Activated CD4-positive, alpha-beta memory T cell treated with anti-CD3 and anti-CD28 coated beads, Interleukin-2, amount 10 ng/mL, durations not matched to agents 7 days and 5 days (primary cell): ENCODE results near the gene EDEM1. TPM values are rescaled to one million over a fixed set of nuclear protein-coding genes. Genes with fewer than 3 reads are reported as not detected.
"Not testable (repeated sequence)": the region's sequence is repeated elsewhere in the genome, so short reads cannot be mapped to it uniquely, and the experiment has no call there.

Source experiments
- CTCF ChIA-PET: fragments of 350-600 bp; sonication (Branson Sonifier 250); formaldehyde crosslinking; loops from one replicate; lab custom pipeline; 2021; ENCODE audit warnings: antibody characterized with exemption, inconsistent platforms; lab: Charles Lee
- POLR2A ChIA-PET: fragments of 350-600 bp; sonication (Branson Sonifier 250); formaldehyde crosslinking; loops from one replicate; lab custom pipeline; 2021; ENCODE audit warnings: antibody characterized with exemption; lab: Charles Lee
- DNase-seq: peaks from one replicate; pipeline ENCODE4 v3.0.0-alpha.2; 2020
- H3K27ac Mint-ChIP-seq: one replicate; pipeline ENCODE4 v1.8.0; 2021; ENCODE audit warnings: mild to moderate bottlenecking, mixed read lengths
- H3K27me3 Mint-ChIP-seq: one replicate; pipeline ENCODE4 v1.8.0; 2021; ENCODE audit warnings: mixed read lengths
- H3K36me3 Mint-ChIP-seq: one replicate; pipeline ENCODE4 v1.8.0; 2021; ENCODE audit warnings: low read depth, mixed read lengths
- H3K4me1 Mint-ChIP-seq: one replicate; pipeline ENCODE4 v1.8.0; 2021; ENCODE audit warnings: mixed read lengths
- H3K4me3 Mint-ChIP-seq: one replicate; pipeline ENCODE4 v1.8.0; 2021; ENCODE audit warnings: mild to moderate bottlenecking, mixed read lengths
- H3K9me3 Mint-ChIP-seq: one replicate; pipeline ENCODE4 v1.8.0; 2021; ENCODE audit warnings: mixed read lengths
- total RNA-seq, 2 experiments: library from RNA; stranded (reverse); gene quantifications; one replicate each; pipeline ENCODE4 v1.2.3, GENCODE V29; 2021

Gene EDEM1
- total RNA-seq, 2 experiments from 2014 or later: 148 to 150 TPM

GRCh38 chr3:5229414-5229813, 41.9 kb downstream of the EDEM1 start:
- H3K4me1 Mint-ChIP-seq: peaks cover 3% of the 10 kb centered on the region
- ChIA-PET CTCF (no interaction called here), POLR2A (no interaction called here)
- H3K27me3 Mint-ChIP-seq: peaks cover 8% of the 10 kb centered on the region
- no peak for DNase-seq
- no peak overlapping the region for H3K27ac Mint-ChIP-seq
- H3K36me3 Mint-ChIP-seq: no peaks in the 10 kb centered on the region
- no peaks in the 10 kb centered on the region for H3K9me3 Mint-ChIP-seq
- no peak overlapping the region for H3K4me3 Mint-ChIP-seq

DNA sequence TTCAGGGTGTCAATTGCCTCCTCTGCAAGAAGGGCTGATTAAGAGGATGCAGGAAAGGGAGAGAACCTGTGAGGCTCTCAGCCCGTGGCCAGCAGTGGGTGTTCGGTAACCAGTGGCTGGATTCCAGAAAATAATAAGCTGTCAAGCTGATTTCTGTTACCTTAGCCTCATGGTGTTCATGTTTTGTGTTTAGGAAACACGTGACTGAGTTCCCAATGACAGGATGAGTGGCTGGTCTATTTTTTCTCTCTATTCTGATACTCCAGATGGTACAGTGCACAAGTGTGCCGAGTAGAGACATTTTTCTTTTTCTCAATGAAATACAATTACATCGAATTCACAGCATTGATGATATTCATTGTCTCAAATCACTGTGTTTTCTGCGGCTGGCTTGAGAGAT, 43.6 kb downstream of the EDEM1 start:
- Mint-ChIP-seq H3K4me3 (no peak overlapping the region), H3K36me3 (no peaks in the 10 kb centered on the region), H3K9me3 (no peaks in the 10 kb centered on the region), H3K4me1 (peaks cover 3% of the 10 kb centered on the region), H3K27me3 (peaks cover 8% of the 10 kb centered on the region), H3K27ac (no peak overlapping the region)
- CTCF ChIA-PET: no interaction called here
- no peak for DNase-seq
- POLR2A ChIA-PET: no interaction called here

GRCh38 chr3:5231487-5231886, 44.0 kb downstream of the EDEM1 start:
- ChIA-PET POLR2A (no interaction called here), CTCF (no interaction called here)
- Mint-ChIP-seq H3K36me3 (no peaks in the 10 kb centered on the region), H3K9me3 (no peaks in the 10 kb centered on the region), H3K27me3 (peaks cover 8% of the 10 kb centered on the region), H3K4me3 (no peak overlapping the region), H3K27ac (no peak overlapping the region), H3K4me1 (peaks cover 3% of the 10 kb centered on the region)
- no peak for DNase-seq

DNA sequence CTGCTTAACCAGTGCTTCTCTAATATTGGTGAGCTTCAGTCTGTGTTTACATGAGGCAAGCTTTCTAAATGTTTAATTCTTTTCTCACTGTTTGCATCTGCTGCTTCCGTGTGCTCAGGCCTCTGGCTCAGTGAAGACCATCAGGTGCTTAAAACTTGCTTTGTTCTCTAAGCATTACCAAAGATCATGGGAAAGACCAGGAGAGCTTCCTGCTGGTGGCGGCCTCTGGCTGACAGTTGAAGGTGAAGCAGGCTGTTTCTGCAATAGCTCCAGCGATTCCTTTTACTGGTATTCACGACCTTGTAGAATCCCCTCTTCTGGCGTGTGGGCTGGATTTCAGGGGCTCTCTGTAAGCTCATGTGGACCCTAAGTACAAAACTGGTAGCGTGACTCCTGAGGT, 45.1 kb downstream of the EDEM1 start:
- H3K4me1 Mint-ChIP-seq: peaks cover 3% of the 10 kb centered on the region
- peaks cover 8% of the 10 kb centered on the region for H3K27me3 Mint-ChIP-seq
- H3K27ac Mint-ChIP-seq: no peak overlapping the region
- H3K36me3 Mint-ChIP-seq: no peaks in the 10 kb centered on the region
- no peak overlapping the region for H3K4me3 Mint-ChIP-seq
- H3K9me3 Mint-ChIP-seq: no peaks in the 10 kb centered on the region
- POLR2A ChIA-PET: no interaction called here
- DNase-seq: no peak
- CTCF ChIA-PET: interaction anchor here (0.7 to 1.7 kb wide), 5 partner anchors 13 to 178 kb away, joined by 3 to 4 read pairs (median 3); no protein-coding TSS in a partner anchor

DNA sequence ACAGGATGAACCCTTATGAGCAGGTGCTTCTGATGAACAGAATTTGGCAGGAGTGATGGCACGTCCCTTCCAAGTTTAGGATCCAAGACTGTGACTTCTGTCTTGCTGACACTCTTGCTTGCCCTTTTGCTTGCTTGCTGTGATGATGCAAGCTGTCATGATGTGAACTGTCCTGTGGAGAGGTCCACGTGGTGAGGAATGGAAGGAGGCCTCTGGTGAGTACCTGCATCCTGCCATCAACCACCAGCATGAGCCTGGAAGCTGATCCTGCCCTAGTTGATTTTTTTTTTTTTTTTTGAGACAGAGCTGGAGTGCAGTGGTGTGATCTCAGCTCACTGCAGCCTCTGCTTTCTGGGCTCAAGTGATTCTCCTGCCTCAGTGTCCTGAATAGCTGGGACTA, 45.5 kb downstream of the EDEM1 start:
- ChIA-PET POLR2A (interaction anchor here (0.7 kb wide), 1 partner anchor 455 kb away, joined by 3 read pairs; no protein-coding TSS in a partner anchor), CTCF (interaction anchor here (0.7 to 1.7 kb wide), 6 partner anchors 13 to 179 kb away, joined by 3 to 4 read pairs (median 3); no protein-coding TSS in a partner anchor)
- DNase-seq: no peak
- Mint-ChIP-seq H3K4me1 (peaks cover 3% of the 10 kb centered on the region), H3K27ac (no peak overlapping the region), H3K4me3 (no peak overlapping the region), H3K36me3 (no peaks in the 10 kb centered on the region), H3K9me3 (no peaks in the 10 kb centered on the region), H3K27me3 (peaks cover 8% of the 10 kb centered on the region)

GRCh38 chr3:5235655-5236054, 48.1 kb downstream of the EDEM1 start:
- CTCF ChIA-PET: no interaction called here
- Mint-ChIP-seq H3K27ac (no peak overlapping the region), H3K36me3 (no peaks in the 10 kb centered on the region), H3K27me3 (peaks cover 4% of the 10 kb centered on the region), H3K4me3 (no peak overlapping the region), H3K4me1 (peaks cover 8% of the 10 kb centered on the region), H3K9me3 (no peaks in the 10 kb centered on the region)
- POLR2A ChIA-PET: no interaction called here
- no peak for DNase-seq

- Mint-ChIP-seq H3K4me1 (peaks cover 5% of the 10 kb centered on the region), H3K36me3 (no peaks in the 10 kb centered on the region), H3K4me3 (no peak overlapping the region), H3K27ac (no peak overlapping the region), H3K27me3 (no peaks in the 10 kb centered on the region), H3K9me3 (peaks cover 5% of the 10 kb centered on the region)
- no peak for DNase-seq
- ChIA-PET CTCF (no interaction called here), POLR2A (no interaction called here)
Measured at GRCh38 chr3:5238545-5238944, 51.0 kb downstream of the EDEM1 start.

- H3K9me3 Mint-ChIP-seq: peaks cover 9% of the 10 kb centered on the region
- peaks cover 5% of the 10 kb centered on the region for H3K4me1 Mint-ChIP-seq
- no peak for DNase-seq
- no peaks in the 10 kb centered on the region for H3K27me3 Mint-ChIP-seq
- CTCF ChIA-PET: no interaction called here
- H3K36me3 Mint-ChIP-seq: no peaks in the 10 kb centered on the region
- POLR2A ChIA-PET: no interaction called here
- no peak overlapping the region for H3K27ac Mint-ChIP-seq
- H3K4me3 Mint-ChIP-seq: no peak overlapping the region
Measured at GRCh38 chr3:5239602-5240001, 52.1 kb downstream of the EDEM1 start.

DNA sequence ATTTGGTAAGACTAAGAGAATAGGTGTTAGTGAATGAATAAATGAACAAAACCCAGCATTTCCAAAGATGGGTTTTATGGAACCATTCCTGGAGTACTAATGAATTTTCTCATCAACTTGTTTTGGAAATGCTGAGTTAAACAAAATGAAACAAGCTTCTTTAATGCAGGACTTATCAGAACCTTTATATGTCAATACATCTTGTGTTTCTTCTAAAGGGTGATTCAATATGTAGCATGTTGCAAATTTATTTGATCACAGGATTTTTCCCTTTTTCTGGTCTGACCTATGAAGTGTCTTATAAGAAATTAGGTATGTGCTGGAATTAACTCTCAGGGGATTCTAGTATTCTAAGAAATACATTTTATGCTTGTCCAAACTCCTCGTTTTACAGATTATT, 53.2 kb downstream of the EDEM1 start:
- H3K27ac Mint-ChIP-seq: no peak overlapping the region
- no peaks in the 10 kb centered on the region for H3K27me3 Mint-ChIP-seq
- peaks cover 9% of the 10 kb centered on the region for H3K9me3 Mint-ChIP-seq
- H3K4me1 Mint-ChIP-seq: peaks cover 7% of the 10 kb centered on the region
- no peak for DNase-seq
- CTCF ChIA-PET: no interaction called here
- no peak overlapping the region for H3K4me3 Mint-ChIP-seq
- POLR2A ChIA-PET: no interaction called here
- H3K36me3 Mint-ChIP-seq: no peaks in the 10 kb centered on the region

- H3K36me3 Mint-ChIP-seq, DNase-seq, H3K4me3 Mint-ChIP-seq, H3K27me3 Mint-ChIP-seq, CTCF ChIA-PET, H3K27ac Mint-ChIP-seq, POLR2A ChIA-PET, H3K9me3 Mint-ChIP-seq: not testable (repeated sequence)
- H3K4me1 Mint-ChIP-seq: peaks cover 12% of the 10 kb centered on the region
Measured at GRCh38 chr3:5242785-5243184, 55.3 kb downstream of the EDEM1 start.

GRCh38 chr3:5245927-5246326, 58.4 kb downstream of the EDEM1 start:
- Mint-ChIP-seq H3K4me3 (no peak overlapping the region), H3K27me3 (no peaks in the 10 kb centered on the region), H3K36me3 (no peaks in the 10 kb centered on the region), H3K9me3 (peaks cover 9% of the 10 kb centered on the region), H3K27ac (no peak overlapping the region), H3K4me1 (peaks cover 8% of the 10 kb centered on the region)
- CTCF ChIA-PET: interaction anchor here (1.2 kb wide), 1 partner anchor 13 kb away, joined by 3 read pairs; no protein-coding TSS in a partner anchor
- POLR2A ChIA-PET: no interaction called here
- no peak for DNase-seq

DNA sequence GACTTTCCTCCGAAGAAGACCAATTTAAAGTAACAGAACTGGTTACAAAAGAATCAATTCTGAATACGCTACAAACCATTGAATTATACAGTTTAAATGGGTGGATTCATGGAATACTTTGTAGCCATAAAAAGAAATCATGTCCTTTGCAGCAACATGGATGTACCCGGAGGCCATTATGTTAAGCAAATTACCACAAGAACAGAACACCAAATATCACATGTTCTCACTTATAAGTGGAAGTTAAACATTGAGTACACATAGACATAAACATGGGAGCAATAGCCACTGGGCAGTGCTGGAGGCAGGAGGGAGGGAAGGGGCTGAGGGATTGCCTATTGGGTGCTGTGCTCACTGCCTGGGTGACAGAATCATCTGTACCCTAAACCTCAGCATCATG, 61.3 kb downstream of the EDEM1 start:
- POLR2A ChIA-PET: no interaction called here
- CTCF ChIA-PET: no interaction called here

GRCh38 chr3:5250467-5251195, 63.1 kb downstream of the EDEM1 start:
- Mint-ChIP-seq H3K27ac (no peak overlapping the region), H3K9me3 (no peaks in the 10 kb centered on the region)
- CTCF ChIA-PET: no interaction called here

More for the DNA sequence above, 61.3 kb downstream of the EDEM1 start:
- Mint-ChIP-seq H3K27ac (no peak overlapping the region), H3K4me3 (no peak overlapping the region), H3K4me1 (peaks cover 8% of the 10 kb centered on the region), H3K36me3 (no peaks in the 10 kb centered on the region), H3K27me3 (no peaks in the 10 kb centered on the region), H3K9me3 (peaks cover 2% of the 10 kb centered on the region)
- DNase-seq: no peak

GRCh38 chr3:5251196-5251583, 63.7 kb downstream of the EDEM1 start:
- CTCF ChIA-PET: no interaction called here
- Mint-ChIP-seq H3K4me1 (peaks cover under 1% of the 10 kb centered on the region), H3K27me3 (no peaks in the 10 kb centered on the region), H3K27ac (no peak overlapping the region), H3K9me3 (no peaks in the 10 kb centered on the region), H3K36me3 (no peaks in the 10 kb centered on the region), H3K4me3 (no peak overlapping the region)
- POLR2A ChIA-PET: no interaction called here
- no peak for DNase-seq

More at GRCh38 chr3:5250467-5251195, 63.1 kb downstream of the EDEM1 start:
- Mint-ChIP-seq H3K27me3 (no peaks in the 10 kb centered on the region), H3K4me3 (no peak overlapping the region), H3K36me3 (no peaks in the 10 kb centered on the region), H3K4me1 (peaks cover 7% of the 10 kb centered on the region)
- DNase-seq: no peak
- POLR2A ChIA-PET: no interaction called here
